ENCODE measurements around the gene SEPTIN12. TPM values are rescaled to one million over a fixed set of nuclear protein-coding genes. Genes with fewer than 3 reads are reported as not detected.

The SEPTIN12 gene
- total and polyA plus RNA-seq, 2 of the 8 experiments (the other 6 are each of a cell fraction or from before 2014, with no cell fraction given): 0.24 TPM; not detected in 1

- peak overlapping the region; percentile 63 to 82 (median 78) for H3K4me3 ChIP-seq (ENCODE audit: extremely low read depth in 1 of 4, insufficient read depth in 2 of 4, low read depth in 3 of 4, low read length in 4 of 4)
- H3K79me2 ChIP-seq (ENCODE audit: control insufficient read depth in 1 of 2, insufficient read depth in 2 of 2, low read length in 2 of 2): no peaks in the 10 kb centered on the region
- H2BK20ac ChIP-seq (ENCODE audit: low read length): no peak overlapping the region
- H3K23ac ChIP-seq (ENCODE audit: insufficient read length): no peak overlapping the region
- H2BK15ac ChIP-seq (ENCODE audit: low read length): no peak overlapping the region
- H3K79me1 ChIP-seq (ENCODE audit: low read depth, low read length): no peaks in the 10 kb centered on the region
- DNase-seq (ENCODE audit: low read depth in 1 of 2, low spot score in 2 of 2) (no peak), FAIRE-seq (no peak)
- no peak overlapping the region for H3K14ac ChIP-seq (ENCODE audit: insufficient read length)
- no peak overlapping the region for H3K56ac ChIP-seq (replicated peaks; ENCODE audit: insufficient read length, low read depth, low read length)
- H3K4ac ChIP-seq (replicated peaks; ENCODE audit: insufficient read length, low read depth, low read length): no peak overlapping the region
- peaks cover 0 to 14% (median 8%) of the 10 kb centered on the region in 4 experiments; a peak in 4 of 7 replicates for H3K4me1 ChIP-seq (replicated peaks in 1 of 4; ENCODE audit: control insufficient read depth in 3 of 4, insufficient read depth in 4 of 4, low read length in 3 of 4)
- CTCF ChIA-PET (ENCODE audit: partially characterized antibody): no interaction called here
- no peak overlapping the region for H4K91ac ChIP-seq (replicated peaks; ENCODE audit: insufficient read length, low read length)
- peak overlapping the region; percentile 67 to 92 for H3K4me2 ChIP-seq (ENCODE audit: insufficient read depth in 1 of 2, low read depth in 2 of 2, low read length in 2 of 2)
- H3K36me3 ChIP-seq (ENCODE audit: control insufficient read depth in 2 of 4, insufficient read depth in 4 of 4, low read length in 3 of 4): peaks cover 0 to 15% (median 3%) of the 10 kb centered on the region in 4 experiments; a peak in 6 of 8 replicates
- H2BK120ac ChIP-seq (replicated peaks; ENCODE audit: low read depth, low read length): no peak overlapping the region
- H3K18ac ChIP-seq (ENCODE audit: extremely low read depth, low read length): no peak overlapping the region; the same call in 1 of the 2 replicates
- no peak overlapping the region for H2AK5ac ChIP-seq (ENCODE audit: low read depth, low read length)
- H3K9ac ChIP-seq (replicated peaks in 1 of 4; ENCODE audit: extremely low read depth in 1 of 4, low read depth in 3 of 4, low read length in 3 of 4): peak overlapping the region in 3 of 4 experiments; percentile 21 to 34 (median 28); a peak in 5 of 7 replicates
- WGBS, 2 experiments (ENCODE audit: extremely low coverage in 1 of 2, insufficient coverage in 1 of 2, insufficient read length in 1 of 2, insufficient replicate concordance in 2 of 2, low coverage in 1 of 2, low lambda C conversion rate in 2 of 2, missing lambda C conversion rate in 1 of 2): 50% methylated on average over 20 of the region's 29 CpGs; no CpG with 5 or more reads in 1 of the 2 experiments
- H3K27ac ChIP-seq (ENCODE audit: low read depth, low read length): no peak overlapping the region
- H4K8ac ChIP-seq (ENCODE audit: extremely low read depth, insufficient read depth, low read length): peak overlapping the region; percentile 28; the same call in 1 of the 2 replicates
- 0 out of 2 replicates have a peak overlapping the region, but pooled peaks have one; percentile 21 for H2AFZ ChIP-seq (ENCODE audit: low read length)
- TF ChIP-seq RAD21 (IDR thresholded peaks at IDR 0.05 in 1 of 2, conservative IDR thresholded peaks at IDR 0.05 in 1 of 2; ENCODE audit: low read depth in 2 of 2, low read length in 2 of 2) (no peak), SP1 (IDR thresholded peaks at IDR 0.05; ENCODE audit: low read depth, low read length) (no peak)
- TF ChIP-seq, protein P1, sequence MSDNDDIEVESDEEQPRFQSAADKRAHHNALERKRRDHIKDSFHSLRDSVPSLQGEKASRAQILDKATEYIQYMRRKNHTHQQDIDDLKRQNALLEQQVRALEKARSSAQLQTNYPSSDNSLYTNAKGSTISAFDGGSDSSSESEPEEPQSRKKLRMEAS (IDR thresholded peaks at IDR 0.05): no peak
- H4K5ac ChIP-seq (ENCODE audit: insufficient read length, low read depth, low read length): peak overlapping the region; percentile 35
- no peaks in the 10 kb centered on the region for H3K27me3 ChIP-seq (replicated peaks in 1 of 4; ENCODE audit: control insufficient read depth in 3 of 4, extremely low read depth in 1 of 4, insufficient read depth in 3 of 4, low read length in 3 of 4)
- POLR2A ChIA-PET (ENCODE audit: partially characterized antibody): interaction anchor here (1.0 to 2.9 kb wide), 12 partner anchors 10 to 117 kb away, joined by 3 to 21 read pairs (median 4); partner anchors contain the start of genes ANKS3, DNAAF8, NUDT16L1 and ZNF500
- peaks cover 8% of the 10 kb centered on the region; the same call in 1 of the 2 replicates for H3K23me2 ChIP-seq (ENCODE audit: low read depth, low read length)
- H2BK5ac ChIP-seq (ENCODE audit: low read depth, low read length): peak overlapping the region; percentile 78; the same call in 1 of the 2 replicates
- peak overlapping the region; percentile 75; the same call in 1 of the 2 replicates for H2BK12ac ChIP-seq (ENCODE audit: low read depth, low read length)
- no peaks in the 10 kb centered on the region for H3K9me3 ChIP-seq (ENCODE audit: insufficient read depth in 2 of 2, low read depth in 1 of 2, low read length in 1 of 2)
- H4K20me1 ChIP-seq (replicated peaks in 1 of 2; ENCODE audit: control insufficient read depth in 1 of 2, insufficient read depth in 2 of 2, low read length in 2 of 2): peaks cover 0 to 8% of the 10 kb centered on the region in 2 experiments
Measured at GRCh38 chr16:4801051-4801961, 13.2 kb upstream of the SEPTIN12 start.

Data from H1 (cell line).